Neuronal stem cell (in vitro differentiated cells): ENCODE results near the gene KCNQ1.

Experiments used
- DNase-seq: peaks from one replicate; pipeline ENCODE4 v3.0.0-alpha.2; 2013; ENCODE audit warnings: low spot score
- H2AFZ ChIP-seq: one replicate; pipeline ENCODE4 v1.6.1; 2013; ENCODE audit warnings: mild to moderate bottlenecking, low read length, inconsistent platforms
- H2AK5ac ChIP-seq: 2 replicates; pipeline ENCODE4 v1.6.1; 2013; ENCODE audit warnings: low read depth, mild to moderate bottlenecking, inconsistent platforms, low read length, moderate library complexity, mixed read lengths
- H2BK120ac ChIP-seq: 2 replicates; pipeline ENCODE4 v1.6.1; 2013; ENCODE audit warnings: low read depth, mild to moderate bottlenecking, inconsistent platforms, low read length, moderate library complexity, mixed read lengths
- H2BK12ac ChIP-seq: one replicate; pipeline ENCODE4 v1.6.1; 2013; ENCODE audit warnings: low read length, inconsistent platforms
- H2BK15ac ChIP-seq: 2 replicates; pipeline ENCODE4 v1.6.1; 2013; ENCODE audit warnings: mild to moderate bottlenecking, low read length, inconsistent platforms, mixed read lengths
- H2BK5ac ChIP-seq: one replicate; pipeline ENCODE4 v1.6.1; 2013; ENCODE audit warnings: inconsistent platforms, mild to moderate bottlenecking, low read length, moderate library complexity
- H3K14ac ChIP-seq: one replicate; pipeline ENCODE4 v1.6.1; 2013; ENCODE audit warnings: low read length, inconsistent platforms
- H3K18ac ChIP-seq: 2 replicates; pipeline ENCODE4 v1.6.1; 2013; ENCODE audit warnings: low read length, inconsistent platforms
- H3K23ac ChIP-seq: 2 replicates; pipeline ENCODE4 v1.6.1; 2013; ENCODE audit warnings: low read depth, mild to moderate bottlenecking, mixed read lengths, low read length, inconsistent platforms; ENCODE audit not compliant: poor library complexity
- H3K27ac ChIP-seq: replicated peaks from 3 replicates; pipeline ENCODE4 v1.5.1; 2013; ENCODE audit warnings: low read length, inconsistent platforms
- H3K27me3 ChIP-seq, 3 experiments: 2 replicates each; pipeline ENCODE4 v1.6.1; 2013; ENCODE audit warnings: low read length in 3 of 3, mild to moderate bottlenecking in 2 of 3, inconsistent platforms in 1 of 3, low read depth in 1 of 3, mixed read lengths in 1 of 3, moderate library complexity in 1 of 3; ENCODE audit not compliant: control insufficient read depth in 3 of 3, insufficient read depth in 3 of 3
- H3K36me3 ChIP-seq, 2 donors: replicated peaks in 1 of 2; 2 replicates each; pipeline ENCODE4 v1.6.1; 2013; ENCODE audit warnings: low read length in 2 of 2; ENCODE audit not compliant: control insufficient read depth in 2 of 2, insufficient read depth in 2 of 2
- H3K4ac ChIP-seq: 2 replicates; pipeline ENCODE4 v1.6.1; 2013; ENCODE audit warnings: inconsistent platforms, mild to moderate bottlenecking, low read length, moderate library complexity
- H3K4me1 ChIP-seq, 2 donors: 1 replicate in 1 of 2; 2 replicates in 1 of 2; pipeline ENCODE4 v1.6.1; 2013; ENCODE audit warnings: low read length in 2 of 2, low read depth in 1 of 2; ENCODE audit not compliant: control insufficient read depth in 2 of 2, insufficient read depth in 1 of 2
- H3K4me2 ChIP-seq: one replicate; pipeline ENCODE4 v1.6.1; 2013; ENCODE audit warnings: mild to moderate bottlenecking, low read length, inconsistent platforms; ENCODE audit not compliant: insufficient read depth, poor library complexity, severe bottlenecking
- H3K4me3 ChIP-seq, 2 donors: 2 replicates each; pipeline ENCODE4 v1.5.1; 2013; ENCODE audit warnings: low read length in 2 of 2, mild to moderate bottlenecking in 2 of 2, inconsistent platforms in 1 of 2, moderate library complexity in 1 of 2
- H3K79me1 ChIP-seq: one replicate; pipeline ENCODE4 v1.6.1; 2013; ENCODE audit warnings: low read depth, mild to moderate bottlenecking, inconsistent platforms, low read length, moderate library complexity
- H3K9ac ChIP-seq: one replicate; pipeline ENCODE4 v1.6.1; 2013; ENCODE audit warnings: mild to moderate bottlenecking, low read depth, low read length, inconsistent platforms; ENCODE audit not compliant: poor library complexity
- H3K9me3 ChIP-seq, 2 donors: replicated peaks in 1 of 2; 2 replicates each; pipeline versions ENCODE3 to v1.6.1; 2013; ENCODE audit warnings: low read length in 2 of 2, mild to moderate bottlenecking in 2 of 2, inconsistent platforms in 1 of 2, low read depth in 1 of 2, mixed read lengths in 1 of 2, moderate library complexity in 1 of 2; ENCODE audit not compliant: control insufficient read depth in 2 of 2, insufficient read depth in 1 of 2
- H4K8ac ChIP-seq: one replicate; pipeline ENCODE4 v1.6.1; 2013; ENCODE audit warnings: low read depth, mild to moderate bottlenecking, inconsistent platforms, low read length, moderate library complexity
- H4K91ac ChIP-seq: one replicate; pipeline ENCODE4 v1.6.1; 2013; ENCODE audit warnings: low read length, low read depth, mild to moderate bottlenecking, inconsistent platforms; ENCODE audit not compliant: poor library complexity
- WGBS, 2 donors: extraction: QIAGEN DNeasy Blood & Tissue Kit; methylation state at CpG; one replicate each; pipeline ENCODE4 v1.1.7; 2013; ENCODE audit warnings: missing lambda C conversion rate in 2 of 2, mixed read lengths in 1 of 2; ENCODE audit not compliant: insufficient read length in 2 of 2, insufficient replicate concordance in 1 of 2; ENCODE audit errors: extremely low coverage in 2 of 2; 5-methylcytosine and 5-hydroxymethylcytosine counted together

KCNQ1 gene

DNA sequence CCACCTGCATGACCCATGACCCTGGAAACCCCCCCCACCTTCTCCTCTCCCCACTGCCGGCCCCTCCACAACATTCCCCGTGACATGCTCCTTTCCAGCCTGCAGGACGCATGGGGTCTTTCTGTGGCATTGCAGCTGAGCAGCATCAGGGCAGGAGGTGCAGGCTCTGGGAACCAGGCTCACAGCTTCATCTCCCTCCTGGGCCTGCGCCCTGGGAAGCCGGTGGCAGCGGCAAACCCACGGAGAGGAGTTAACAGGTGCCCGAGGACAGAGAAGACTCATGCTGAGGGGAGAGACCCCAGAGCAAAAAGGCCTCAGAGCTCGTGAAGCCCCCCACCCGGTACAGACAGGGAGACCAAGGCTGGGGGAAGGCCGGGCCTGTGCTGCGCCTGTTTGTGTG lies 408.6 kb downstream of the KCNQ1 start:
- WGBS, 2 donors = no CpG with 5 or more reads among the region's 12 CpGs
- H3K27ac ChIP-seq = no peak overlapping the region
- H3K9me3 ChIP-seq = no peaks in the 10 kb centered on the region
- H3K23ac ChIP-seq = peak overlapping the region; percentile 27
- H2BK15ac ChIP-seq = peak overlapping the region; percentile 75
- no peak for DNase-seq
- no peak overlapping the region for H4K8ac ChIP-seq
- no peak overlapping the region for H2BK5ac ChIP-seq
- peak overlapping the region; percentile 91 for H2AK5ac ChIP-seq
- H4K91ac ChIP-seq = no peak overlapping the region
- no peak overlapping the region for H3K4me3 ChIP-seq
- H3K9ac ChIP-seq = no peak overlapping the region
- H3K36me3 ChIP-seq = peaks cover 0 to 1% of the 10 kb centered on the region in 2 donors
- H3K79me1 ChIP-seq = no peaks in the 10 kb centered on the region
- peak overlapping the region; percentile 85 for H2BK12ac ChIP-seq
- H3K4ac ChIP-seq = no peak overlapping the region
- peaks cover 23 to 29% of the 10 kb centered on the region in 2 donors for H3K4me1 ChIP-seq
- no peak overlapping the region for H2AFZ ChIP-seq
- peaks cover 0 to 37% (median under 1%) of the 10 kb centered on the region in 3 experiments for H3K27me3 ChIP-seq
- H3K14ac ChIP-seq = no peak overlapping the region
- H3K18ac ChIP-seq = peak overlapping the region; percentile 91
- H2BK120ac ChIP-seq = no peak overlapping the region
- no peak overlapping the region for H3K4me2 ChIP-seq

DNA sequence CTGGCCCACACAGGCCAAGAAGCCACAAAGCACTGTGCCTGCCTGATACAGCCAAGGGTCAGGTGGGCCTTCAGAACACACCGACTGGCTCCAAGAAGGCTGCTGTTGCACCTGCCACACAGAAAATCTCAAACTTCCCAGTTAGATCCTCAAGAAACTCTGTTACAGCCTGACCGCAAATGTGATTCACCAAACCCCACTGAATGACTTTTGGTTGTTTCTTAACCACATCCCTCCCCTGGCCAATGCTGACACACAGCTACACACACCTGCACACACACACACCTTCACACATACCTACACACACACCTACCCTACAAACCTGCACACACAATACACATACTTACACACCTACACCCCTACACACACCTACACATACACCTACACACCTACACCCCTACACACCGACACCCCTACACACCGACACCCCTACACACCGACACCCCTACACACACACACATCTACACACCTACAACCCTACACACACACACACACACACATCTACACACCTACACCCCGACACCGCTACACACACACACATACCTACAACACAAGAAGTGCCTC lies 409.3 kb downstream of the KCNQ1 start:
- H3K4me3 ChIP-seq = no peak overlapping the region
- no peak overlapping the region for H2BK5ac ChIP-seq
- H3K9ac ChIP-seq = no peak overlapping the region
- peaks cover 23 to 27% of the 10 kb centered on the region in 2 donors for H3K4me1 ChIP-seq
- H3K27ac ChIP-seq = no peak overlapping the region
- 100% methylated on average over 1 to 5 of the region's 7 CpGs for WGBS, 2 donors
- no peak overlapping the region for H2AFZ ChIP-seq
- no peak overlapping the region for H2BK15ac ChIP-seq
- no peak overlapping the region for H2BK120ac ChIP-seq
- peaks cover 0 to 38% (median 3%) of the 10 kb centered on the region in 3 experiments for H3K27me3 ChIP-seq
- peak overlapping the region; percentile 39 for H3K14ac ChIP-seq
- H3K18ac ChIP-seq = peak overlapping the region; percentile 62
- H4K8ac ChIP-seq = no peak overlapping the region
- no peak for DNase-seq
- no peaks in the 10 kb centered on the region for H3K9me3 ChIP-seq
- no peak overlapping the region for H3K23ac ChIP-seq
- H3K36me3 ChIP-seq = peaks cover 0 to 1% of the 10 kb centered on the region in 2 donors
- H3K4ac ChIP-seq = no peak overlapping the region
- H2AK5ac ChIP-seq = peak overlapping the region; percentile 91
- H2BK12ac ChIP-seq = no peak overlapping the region
- no peaks in the 10 kb centered on the region for H3K79me1 ChIP-seq
- no peak overlapping the region for H4K91ac ChIP-seq
- H3K4me2 ChIP-seq = no peak overlapping the region

DNA sequence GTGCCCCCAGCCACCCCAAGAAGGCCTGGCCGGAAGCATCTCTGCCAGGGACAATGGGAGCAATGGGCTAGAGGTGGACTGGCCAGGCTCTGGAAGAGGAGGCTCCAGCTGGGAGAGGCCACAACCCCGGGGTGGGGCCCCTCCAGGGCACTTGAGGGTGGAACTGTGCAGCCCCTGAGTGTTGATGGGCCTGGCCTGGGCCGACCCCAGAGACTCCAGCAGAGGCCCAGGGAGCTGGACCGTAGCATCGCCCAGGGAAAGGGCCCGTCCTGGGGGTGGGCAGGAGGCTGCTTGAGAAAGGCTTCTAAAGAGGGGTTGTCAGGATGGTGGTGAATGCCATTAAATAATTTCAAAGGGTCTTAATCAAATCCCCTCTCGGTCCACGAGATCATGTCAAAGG lies 410.4 kb downstream of the KCNQ1 start:
- H3K79me1 ChIP-seq = no peaks in the 10 kb centered on the region
- no peaks in the 10 kb centered on the region for H3K9me3 ChIP-seq
- H3K4me1 ChIP-seq = peaks cover 24 to 28% of the 10 kb centered on the region in 2 donors
- H3K14ac ChIP-seq = no peak overlapping the region
- WGBS, 2 donors = no CpG with 5 or more reads among the region's 8 CpGs
- peak overlapping the region; percentile 25 for H2AK5ac ChIP-seq
- H2BK12ac ChIP-seq = peak overlapping the region; percentile 91
- H3K4me2 ChIP-seq = no peak overlapping the region
- no peak overlapping the region for H2BK5ac ChIP-seq
- no peak overlapping the region for H2AFZ ChIP-seq
- peaks cover 0 to 39% (median 3%) of the 10 kb centered on the region in 3 experiments for H3K27me3 ChIP-seq
- H3K36me3 ChIP-seq = peaks cover 0 to 1% of the 10 kb centered on the region in 2 donors
- H3K4me3 ChIP-seq = no peak overlapping the region
- no peak overlapping the region for H3K9ac ChIP-seq
- peak overlapping the region; percentile 18 for H3K18ac ChIP-seq
- no peak overlapping the region for H3K27ac ChIP-seq
- DNase-seq = no peak
- no peak overlapping the region for H2BK120ac ChIP-seq
- H2BK15ac ChIP-seq = no peak overlapping the region
- no peak overlapping the region for H3K23ac ChIP-seq
- no peak overlapping the region for H4K8ac ChIP-seq
- H4K91ac ChIP-seq = no peak overlapping the region
- no peak overlapping the region for H3K4ac ChIP-seq

DNA sequence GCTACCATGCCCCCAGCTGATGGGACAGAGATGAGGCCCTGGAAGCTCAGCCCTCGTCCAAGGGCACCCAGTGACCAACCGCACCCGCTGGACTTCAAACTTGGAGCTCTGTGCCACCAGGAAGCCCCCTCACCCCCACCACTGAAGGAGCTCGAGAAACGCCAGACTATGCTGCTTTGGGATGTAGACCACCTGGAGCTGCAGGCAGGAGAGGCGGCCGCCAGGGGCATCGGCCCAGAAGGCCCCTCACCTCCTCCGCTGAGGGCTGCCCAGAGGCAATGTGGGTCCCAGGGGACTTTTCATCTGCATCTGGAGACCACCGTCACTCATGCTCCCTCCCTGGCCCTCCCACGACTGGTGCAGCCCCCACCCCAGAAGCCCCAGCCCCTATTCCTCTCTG lies 412.5 kb downstream of the KCNQ1 start:
- peak overlapping the region; percentile 93 for H2BK15ac ChIP-seq
- no peak overlapping the region for H4K91ac ChIP-seq
- WGBS, 2 donors = no CpG with 5 or more reads among the region's 11 CpGs
- H3K9me3 ChIP-seq = no peaks in the 10 kb centered on the region
- no peak overlapping the region for H3K23ac ChIP-seq
- H3K4me1 ChIP-seq = peaks cover 7 to 22% of the 10 kb centered on the region in 2 donors
- no peak for DNase-seq
- peak overlapping the region; percentile 77 for H3K18ac ChIP-seq
- no peak overlapping the region for H3K4me2 ChIP-seq
- H2AK5ac ChIP-seq = peak overlapping the region; percentile 72
- no peaks in the 10 kb centered on the region for H3K79me1 ChIP-seq
- H3K4ac ChIP-seq = peak overlapping the region; percentile 61
- H3K4me3 ChIP-seq = no peak overlapping the region
- H2BK5ac ChIP-seq = no peak overlapping the region
- no peak overlapping the region for H2BK120ac ChIP-seq
- peaks cover 6 to 56% (median 22%) of the 10 kb centered on the region in 3 experiments for H3K27me3 ChIP-seq
- no peak overlapping the region for H2AFZ ChIP-seq
- no peak overlapping the region for H3K14ac ChIP-seq
- H3K36me3 ChIP-seq = peaks cover 0 to 1% of the 10 kb centered on the region in 2 donors
- H3K27ac ChIP-seq = no peak overlapping the region
- no peak overlapping the region for H2BK12ac ChIP-seq
- H4K8ac ChIP-seq = no peak overlapping the region
- no peak overlapping the region for H3K9ac ChIP-seq
